Astrocyte (in vitro differentiated cells and primary cell): ENCODE results near the gene SPATA1. TPM values are rescaled to one million over a fixed set of nuclear protein-coding genes. Genes with fewer than 3 reads are reported as not detected.

Experiments
- DNase-seq: peaks from one replicate; pipeline ENCODE4 v3.0.0-alpha.2; 2010; ENCODE audit warnings: low read depth
- FAIRE-seq: peaks from 2 replicates; lab custom pipeline; 2011; peaks lifted over from hg19 to GRCh38; lab: Jason Lieb, UNC
- H2AFZ ChIP-seq: 2 replicates; pipeline ENCODE4 v1.6.0; 2012; ENCODE audit warnings: low read depth, low read length, inconsistent platforms
- H3K27ac ChIP-seq: 2 replicates; pipeline ENCODE4 v1.5.1; 2011; ENCODE audit warnings: low read depth, low read length, inconsistent platforms
- H3K27me3 ChIP-seq: 2 replicates; pipeline ENCODE4 v1.6.0; 2011; ENCODE audit warnings: low read length, inconsistent platforms; ENCODE audit not compliant: insufficient read depth
- H3K36me3 ChIP-seq: 2 replicates; pipeline ENCODE4 v1.5.1; 2011; ENCODE audit warnings: low read length, inconsistent platforms; ENCODE audit not compliant: insufficient read depth
- H3K4me1 ChIP-seq: 2 replicates; pipeline ENCODE4 v1.5.1; 2011; ENCODE audit warnings: low read length, inconsistent platforms; ENCODE audit not compliant: insufficient read depth
- H3K4me2 ChIP-seq: 2 replicates; pipeline ENCODE4 v1.6.0; 2012; ENCODE audit warnings: low read length, inconsistent platforms
- H3K4me3 ChIP-seq: 2 replicates; pipeline ENCODE4 v1.5.1; 2011; ENCODE audit warnings: low read depth, mild to moderate bottlenecking, low read length, inconsistent platforms; ENCODE audit not compliant: insufficient read depth
- H3K79me2 ChIP-seq: 2 replicates; pipeline ENCODE4 v1.6.0; 2012; ENCODE audit warnings: mild to moderate bottlenecking, low read length, inconsistent platforms; ENCODE audit not compliant: insufficient read depth
- H3K9ac ChIP-seq: 2 replicates; pipeline ENCODE4 v1.6.0; 2012; ENCODE audit warnings: mild to moderate bottlenecking, low read length, inconsistent platforms
- H3K9me3 ChIP-seq: 2 replicates; pipeline ENCODE4 v1.5.1; 2012; ENCODE audit warnings: low read depth, mild to moderate bottlenecking, low read length, inconsistent platforms; ENCODE audit not compliant: insufficient read depth
- H4K20me1 ChIP-seq: 2 replicates; pipeline ENCODE4 v1.6.0; 2012; ENCODE audit warnings: low read length, inconsistent platforms; ENCODE audit not compliant: insufficient read depth
- H3K27ac Mint-ChIP-seq: one replicate; pipeline ENCODE4 v1.8.0; 2021; ENCODE audit warnings: mild to moderate bottlenecking, mixed read lengths; ENCODE audit not compliant: unreplicated experiment
- H3K27me3 Mint-ChIP-seq: one replicate; pipeline ENCODE4 v1.8.0; 2021; ENCODE audit warnings: low read depth, mixed read lengths; ENCODE audit not compliant: unreplicated experiment
- H3K36me3 Mint-ChIP-seq: one replicate; pipeline ENCODE4 v1.8.0; 2021; ENCODE audit warnings: low read depth, mixed read lengths; ENCODE audit not compliant: unreplicated experiment
- H3K4me1 Mint-ChIP-seq: one replicate; pipeline ENCODE4 v1.8.0; 2021; ENCODE audit warnings: low read depth, mixed read lengths; ENCODE audit not compliant: unreplicated experiment
- H3K4me3 Mint-ChIP-seq: one replicate; pipeline ENCODE4 v1.8.0; 2021; ENCODE audit warnings: mild to moderate bottlenecking, moderate library complexity, mixed read lengths; ENCODE audit not compliant: unreplicated experiment
- H3K9me3 Mint-ChIP-seq: one replicate; pipeline ENCODE4 v1.8.0; 2021; ENCODE audit warnings: mild to moderate bottlenecking, mixed read lengths; ENCODE audit not compliant: unreplicated experiment
- CTCF ChIP-seq: IDR thresholded peaks from 2 replicates; pipeline ENCODE4 v1.5.1; 2011; ENCODE audit warnings: low read depth, mild to moderate bottlenecking, inconsistent platforms, low read length, moderate library complexity; ENCODE audit not compliant: insufficient read depth
- EZH2 ChIP-seq: IDR thresholded peaks from 2 replicates; pipeline ENCODE4 v1.6.1; 2012; ENCODE audit warnings: mild to moderate bottlenecking, low read length, inconsistent platforms; ENCODE audit not compliant: insufficient read depth
- total RNA-seq: library from RNA; stranded (reverse); gene quantifications from 2 replicates; pipeline ENCODE4 v1.2.1, GENCODE V29; 2021

The SPATA1 gene
- total RNA-seq, 1 donor from 2014 or later: 1.4 TPM

GRCh38 chr1:84504580-84505492 is 1.4 kb upstream of the SPATA1 start:
- Histone ChIP-seq H2AFZ (no peak overlapping the region), H3K36me3 (peaks cover 10% of the 10 kb centered on the region), H3K79me2 (peaks cover 69% of the 10 kb centered on the region), H3K27ac (peak overlapping the region; percentile 97), H3K4me2 (peak overlapping the region; percentile 92), H3K4me3 (peak overlapping the region; percentile 96), H3K9me3 (no peaks in the 10 kb centered on the region), H3K27me3 (no peaks in the 10 kb centered on the region), H3K4me1 (peaks cover 12% of the 10 kb centered on the region), H4K20me1 (peaks cover 56% of the 10 kb centered on the region), H3K9ac (peak overlapping the region; percentile 95)
- Mint-ChIP-seq H3K4me1 (peaks cover 13% of the 10 kb centered on the region), H3K36me3 (peaks cover 14% of the 10 kb centered on the region), H3K27ac (peak overlapping the region; percentile 97), H3K9me3 (peaks cover 12% of the 10 kb centered on the region), H3K4me3 (peak overlapping the region; percentile 98), H3K27me3 (no peaks in the 10 kb centered on the region)
- peak; percentile 8 for TF ChIP-seq CTCF
- TF ChIP-seq EZH2: no peak
- peak; percentile 9 for FAIRE-seq
- peak; percentile 91 for DNase-seq

GRCh38 chr1:84505493-84506001 is 639 bp upstream of the SPATA1 start:
- peak overlapping the region; percentile 31 for H2AFZ ChIP-seq
- peak overlapping the region; percentile 95 for H3K9ac ChIP-seq
- peaks cover 61% of the 10 kb centered on the region for H3K79me2 ChIP-seq
- H3K27ac ChIP-seq: peak overlapping the region; percentile 97
- peak overlapping the region; percentile 98 for H3K27ac Mint-ChIP-seq
- peak overlapping the region; percentile 92 for H3K4me2 ChIP-seq
- H3K4me1 ChIP-seq: peaks cover 12% of the 10 kb centered on the region
- peaks cover 6% of the 10 kb centered on the region for H3K36me3 ChIP-seq
- H3K4me3 Mint-ChIP-seq: peak overlapping the region; percentile 98
- no peak for TF ChIP-seq EZH2
- no peak for TF ChIP-seq CTCF
- peaks cover 49% of the 10 kb centered on the region for H4K20me1 ChIP-seq
- peaks cover 12% of the 10 kb centered on the region for H3K9me3 Mint-ChIP-seq
- H3K36me3 Mint-ChIP-seq: peaks cover 11% of the 10 kb centered on the region
- H3K27me3 Mint-ChIP-seq: no peaks in the 10 kb centered on the region
- H3K4me1 Mint-ChIP-seq: peaks cover 13% of the 10 kb centered on the region
- no peaks in the 10 kb centered on the region for H3K9me3 ChIP-seq
- H3K27me3 ChIP-seq: no peaks in the 10 kb centered on the region
- DNase-seq (peak; percentile 44), FAIRE-seq (no peak)
- H3K4me3 ChIP-seq: peak overlapping the region; percentile 96
